NCI-H146 (cell line): Measurements from ENCODE around the gene DMPK.
"Not testable (repeated sequence)": the region's sequence is repeated elsewhere in the genome, so short reads cannot be mapped to it uniquely, and the experiment has no call there.

Source experiments
- DNase-seq: peaks from one replicate; lab custom pipeline; 2025; lab: John Stamatoyannopoulos, UW

The DMPK gene

DNA sequence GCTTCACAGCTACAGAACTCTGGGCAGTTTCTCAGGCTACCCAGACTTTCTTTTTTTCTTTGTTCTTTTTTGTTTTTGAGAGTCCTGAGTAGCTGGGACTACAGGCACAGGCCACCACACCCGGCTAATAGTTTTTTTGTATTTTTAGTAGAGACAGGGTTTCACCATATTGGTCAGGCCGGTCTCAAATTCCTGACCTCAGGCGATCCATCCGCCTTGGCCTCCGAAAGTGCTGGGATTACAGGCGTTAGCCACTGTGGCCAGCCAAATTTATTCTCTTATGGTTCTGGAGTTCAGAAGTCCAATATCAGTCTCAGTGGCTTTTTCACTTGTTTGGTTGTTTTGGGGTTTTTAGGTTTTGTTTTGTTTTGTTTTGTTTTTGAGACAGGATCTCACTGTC lies 36.7 kb downstream of the DMPK start:
- DNase-seq: no peak

DNA sequence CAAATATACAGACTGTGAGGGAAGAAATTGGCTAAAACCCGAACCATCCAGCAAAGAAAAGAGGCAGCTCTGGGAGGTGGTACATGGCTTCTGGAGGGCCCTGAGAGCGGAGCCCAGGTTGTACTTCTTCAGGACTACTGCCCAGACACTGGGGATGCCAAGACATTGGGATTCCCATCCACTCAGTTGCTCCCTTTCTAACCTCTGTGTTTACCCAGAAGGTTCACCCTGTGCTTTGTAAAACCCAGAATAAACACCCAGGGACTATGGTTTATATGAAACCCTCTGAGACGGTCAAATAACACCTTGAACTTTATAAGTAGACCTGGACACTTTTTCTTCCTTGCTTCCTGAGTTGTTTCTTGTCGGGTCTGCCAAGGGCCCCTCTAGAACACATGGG lies 39.3 kb downstream of the DMPK start:
- no peak for DNase-seq

DNA sequence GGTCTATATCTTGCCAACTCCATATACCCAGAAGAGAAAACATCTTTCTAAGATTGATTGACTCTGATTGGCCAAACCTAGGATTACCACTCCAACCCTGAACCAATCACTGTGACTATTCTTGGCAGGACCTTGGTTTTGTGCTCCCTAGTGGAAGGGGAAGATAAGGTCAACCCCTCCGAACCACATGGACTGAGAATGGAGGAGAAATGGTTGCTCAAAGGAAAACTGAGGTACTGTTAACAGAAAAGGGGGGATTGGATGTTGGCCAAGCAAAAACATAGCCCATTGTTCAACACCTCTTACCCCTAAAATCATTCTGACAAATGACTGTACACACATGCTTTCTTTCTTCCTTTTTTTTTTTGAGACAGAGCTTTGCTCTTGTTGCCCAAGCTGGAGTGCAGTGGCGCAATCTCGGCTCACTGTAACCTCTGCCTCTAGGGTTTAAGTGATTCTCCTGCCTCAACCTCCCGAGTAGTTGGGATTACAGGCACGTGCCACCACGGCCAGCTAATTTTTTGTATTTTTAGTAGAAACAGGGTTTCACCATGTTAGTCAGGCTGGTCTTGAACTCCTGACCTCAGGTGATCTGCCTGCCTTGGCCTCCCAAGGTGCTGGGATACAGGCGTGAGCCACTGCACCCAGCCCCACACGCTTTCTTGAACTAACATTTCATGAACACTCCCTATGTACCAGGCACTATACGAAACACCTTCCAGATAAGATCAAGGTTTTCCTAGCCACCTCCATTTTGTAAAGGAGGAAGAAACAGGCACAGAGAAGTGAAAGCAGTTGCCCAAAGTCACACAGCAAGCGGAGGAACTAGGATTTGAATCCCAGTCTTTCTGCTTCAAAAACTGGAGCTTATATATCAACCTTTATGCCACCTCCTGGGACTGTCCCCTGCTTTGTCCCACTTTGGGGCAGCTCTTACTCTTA lies 42.5 kb downstream of the DMPK start:
- DNase-seq: no peak

DNA sequence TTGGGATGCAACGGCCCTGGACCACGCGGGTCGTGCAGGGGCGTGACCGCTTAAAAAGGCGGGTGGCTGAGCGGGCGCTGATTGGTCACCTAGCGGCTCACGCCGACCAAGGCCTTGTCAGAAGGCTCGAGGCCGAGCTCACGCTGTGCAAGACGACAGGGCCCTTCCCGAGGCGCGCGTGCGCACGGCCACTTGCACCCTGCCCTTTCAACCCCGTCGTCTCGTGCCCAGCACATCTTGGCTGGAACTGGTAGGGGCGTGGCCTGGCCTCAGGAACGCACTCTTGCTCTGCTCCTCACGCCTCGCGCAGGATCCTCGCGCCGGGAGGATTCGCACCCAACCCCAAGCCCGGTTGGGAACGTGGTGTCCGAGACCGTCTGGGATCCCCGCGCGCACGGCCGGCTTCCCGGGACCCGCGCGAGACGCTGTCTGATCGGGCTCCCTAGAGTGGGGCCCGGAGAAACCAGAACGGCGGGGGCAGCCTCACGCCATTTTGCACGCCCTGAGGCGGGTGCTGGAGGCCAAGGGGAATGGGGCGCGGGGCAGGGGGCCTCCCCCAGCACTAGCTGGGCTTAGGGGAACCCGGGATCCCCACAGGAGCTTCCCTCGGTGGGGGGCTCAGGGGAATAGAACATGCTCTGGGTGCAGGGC lies 49.0 kb downstream of the DMPK start, which contains the start of gene MEIOSIN:
Gene MEIOSIN (plus strand): TSS at position 280 of the 651 bp plus-strand sequence. CDS start 1,938 bp downstream, outside the sequence.
- no peak for DNase-seq

DNA sequence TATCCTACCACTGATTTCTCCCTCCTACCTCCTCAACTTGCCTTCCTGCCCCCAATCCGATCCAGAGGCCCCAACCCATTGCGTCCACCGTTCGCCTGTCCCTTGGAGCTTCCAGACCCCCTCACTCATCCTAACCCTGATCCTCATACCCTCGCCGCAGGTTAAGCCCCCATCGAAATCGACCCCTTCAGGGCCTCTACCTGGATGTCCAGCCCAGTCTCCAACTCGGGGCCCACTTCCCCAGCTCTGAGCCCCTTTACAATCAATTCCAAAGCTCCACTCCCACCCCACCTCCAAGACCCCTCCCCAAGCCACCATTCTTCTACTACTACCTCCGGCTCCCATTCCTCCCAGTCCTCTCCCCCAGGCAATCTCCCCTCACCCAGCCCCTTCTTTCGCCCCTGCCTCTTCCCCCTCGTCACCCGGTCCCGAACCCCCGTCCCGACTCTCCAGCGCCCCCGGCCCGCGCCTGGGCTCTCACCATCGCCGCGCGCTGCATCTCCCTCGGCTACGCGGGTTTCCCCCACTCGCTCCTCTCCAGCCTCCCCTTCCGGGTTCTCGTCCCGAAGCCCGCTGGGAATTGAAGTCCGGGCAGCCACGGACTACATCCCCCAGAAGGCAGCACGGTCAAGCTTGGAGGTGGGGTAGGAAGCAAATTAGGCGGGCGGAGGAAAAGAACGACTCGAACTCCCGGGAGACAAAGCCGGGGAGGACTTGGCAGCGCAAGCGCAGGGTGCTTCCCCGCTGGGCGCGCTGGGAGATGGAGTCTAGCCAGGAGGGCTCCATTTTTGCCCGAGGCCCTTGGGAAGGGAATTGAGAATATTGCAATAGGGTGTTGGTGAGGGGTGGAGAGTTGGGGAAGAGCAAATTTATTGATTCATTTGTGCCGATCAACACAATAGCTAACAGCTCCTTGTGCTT lies 51.7 kb downstream of the DMPK start, which contains the start of gene FBXO46:
Gene FBXO46 (minus strand): TSS at position 529 of the 921 bp plus-strand sequence. CDS start 17,401 bp downstream, outside the sequence.
- peak; percentile 100 for DNase-seq

DNA sequence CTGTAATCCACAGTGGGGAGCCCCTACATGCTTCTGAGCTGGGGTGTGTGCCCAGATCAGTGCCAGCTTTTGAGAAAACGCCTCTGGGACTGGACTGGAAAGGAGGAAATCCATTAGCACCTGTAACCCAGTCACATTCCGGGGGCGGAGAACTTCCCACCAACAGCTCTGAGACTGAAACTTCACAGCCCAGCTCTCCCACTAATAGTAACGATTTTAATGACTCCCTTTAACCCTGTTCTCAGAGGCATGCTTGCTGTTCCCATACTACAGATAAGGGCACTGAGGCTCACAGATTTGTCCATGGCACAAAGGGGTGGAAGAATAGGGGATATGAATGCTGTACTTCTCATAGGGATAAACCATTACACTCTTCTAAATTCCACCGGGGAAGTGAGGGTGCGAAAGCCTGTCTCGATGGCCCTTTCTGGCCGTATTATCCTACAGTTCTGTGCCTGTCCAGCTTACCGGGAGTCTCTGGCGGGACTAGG lies 52.4 kb downstream of the DMPK start:
- DNase-seq: no peak

GRCh38 chr19:45728683-45729082 lies 53.6 kb downstream of the DMPK start:
- DNase-seq: not testable (repeated sequence)

GRCh38 chr19:45720065-45720464 lies 62.2 kb downstream of the DMPK start:
- not testable (repeated sequence) for DNase-seq
